HuH-7 (cell line): ENCODE data around the gene DNAH9.
A peak's percentile ranks its signal among the peaks of the same experiment; 100 is the strongest.

Source experiments
- DNase-seq: peaks from one replicate; pipeline ENCODE4 v3.0.0; 2011; ENCODE audit warnings: low spot score

The DNAH9 gene

DNA sequence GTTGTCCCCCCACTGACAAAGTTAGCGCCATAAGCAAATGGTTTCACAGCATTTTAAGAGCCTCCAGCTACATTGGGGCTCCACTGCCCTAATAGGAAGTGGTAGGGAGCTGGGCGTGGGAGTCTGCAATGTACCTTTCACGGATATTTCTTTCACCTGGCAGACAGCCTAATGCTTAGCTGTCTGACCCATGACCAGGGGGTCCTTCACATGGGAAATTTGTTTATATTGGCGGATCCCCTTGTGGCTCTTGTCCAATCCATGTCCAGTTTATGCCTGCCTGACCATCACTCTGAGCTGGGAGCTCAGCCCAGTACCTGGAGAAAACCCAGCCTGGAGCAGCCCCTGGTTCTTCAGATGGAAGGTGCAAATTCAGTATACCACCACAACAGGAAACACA is 254.0 kb downstream of the DNAH9 start:
- no peak for DNase-seq

DNA sequence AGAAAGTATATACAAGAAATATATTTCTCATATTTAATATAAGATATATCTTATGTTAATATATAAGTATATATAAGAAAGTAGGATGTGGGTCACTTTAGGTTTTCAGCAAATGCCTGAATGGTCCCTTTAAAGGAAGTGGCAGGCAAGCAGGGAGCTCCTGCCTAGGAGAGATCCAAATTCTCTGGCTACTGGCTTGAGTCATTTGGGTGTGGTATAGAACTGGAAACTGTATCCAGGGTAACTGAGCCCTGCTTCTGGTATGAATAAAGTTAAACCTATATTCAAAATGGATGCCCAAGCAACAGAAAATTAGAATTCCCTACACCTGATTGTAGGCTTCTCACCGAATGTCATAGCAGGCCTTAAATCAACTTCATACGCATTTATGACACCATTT is 254.6 kb downstream of the DNAH9 start:
- no peak for DNase-seq

DNA sequence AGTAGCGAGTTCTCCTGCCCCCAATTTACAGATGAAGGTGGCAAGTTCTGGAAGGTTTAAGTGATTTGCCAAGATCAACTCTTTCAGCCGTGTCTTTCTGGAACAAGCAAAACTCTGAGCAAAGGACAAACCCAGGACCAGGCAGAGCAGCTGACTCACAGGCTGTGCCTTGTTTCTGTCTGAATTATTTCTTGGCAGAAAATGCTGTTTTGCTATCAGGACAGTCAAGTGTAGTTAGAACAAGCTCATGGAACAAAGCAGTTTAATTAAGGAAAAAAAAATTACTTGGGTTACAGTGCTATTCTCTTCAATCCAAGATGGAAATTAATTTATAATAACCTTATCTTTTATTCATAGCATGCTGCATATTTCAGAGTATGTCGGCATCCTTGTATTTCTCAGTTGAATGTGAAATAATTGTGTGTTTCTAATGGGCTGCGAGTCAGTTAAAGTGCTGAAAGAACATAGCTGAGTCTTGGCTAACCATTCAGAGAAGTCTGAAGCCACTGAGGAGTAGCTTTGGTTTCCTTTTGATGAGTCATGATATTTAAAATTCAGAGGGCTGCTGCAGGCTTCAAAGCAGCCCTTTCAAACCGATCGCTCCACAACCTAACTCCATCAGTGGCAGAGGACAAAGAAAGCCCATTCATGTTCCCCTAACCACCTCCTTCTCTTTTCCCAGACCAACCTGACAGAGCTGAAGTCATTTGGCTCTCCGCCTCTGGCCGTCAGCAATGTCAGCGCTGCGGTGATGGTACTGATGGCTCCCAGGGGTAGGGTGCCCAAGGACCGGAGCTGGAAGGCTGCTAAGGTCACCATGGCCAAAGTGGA is 255.3 kb downstream of the DNAH9 start:
- DNase-seq: no peak

DNA sequence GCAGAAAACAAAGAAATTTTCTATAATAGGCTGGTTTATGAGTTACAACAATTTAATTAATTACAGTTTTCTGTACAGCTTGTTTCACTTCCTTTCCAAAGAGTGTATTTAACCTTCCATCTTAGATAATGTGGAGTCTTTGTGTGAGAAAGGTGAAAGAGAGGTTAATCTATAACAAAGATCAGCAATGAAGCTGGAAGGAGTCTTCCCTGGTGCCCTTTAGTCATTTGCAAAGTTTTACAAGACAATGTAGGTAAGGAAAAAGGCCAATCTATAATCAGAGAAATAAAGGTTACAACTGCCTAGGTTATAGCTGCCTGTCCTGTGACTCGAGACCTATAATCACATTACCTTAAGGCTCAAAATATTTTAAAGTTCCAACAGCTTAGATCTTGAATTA is 257.0 kb downstream of the DNAH9 start:
- no peak for DNase-seq

DNA sequence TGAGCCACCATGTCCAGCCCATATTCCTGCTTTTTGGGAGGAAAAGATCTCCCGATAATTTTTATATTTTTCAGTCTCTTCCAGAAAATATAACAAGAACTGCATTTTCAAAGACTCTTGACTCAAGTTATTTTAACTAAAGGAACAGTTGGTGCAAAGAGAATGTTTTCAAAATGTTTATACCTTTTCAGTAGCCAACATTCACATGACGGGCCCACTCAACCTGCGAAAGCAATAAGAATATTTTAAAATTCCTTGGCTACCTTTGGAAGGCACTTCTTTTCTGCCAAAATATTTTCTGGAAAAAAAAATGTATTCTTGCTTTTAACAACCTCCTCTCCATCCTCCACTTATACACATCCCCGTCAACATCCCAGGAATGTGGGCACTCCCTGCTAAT is 258.7 kb downstream of the DNAH9 start:
- DNase-seq: no peak

DNA sequence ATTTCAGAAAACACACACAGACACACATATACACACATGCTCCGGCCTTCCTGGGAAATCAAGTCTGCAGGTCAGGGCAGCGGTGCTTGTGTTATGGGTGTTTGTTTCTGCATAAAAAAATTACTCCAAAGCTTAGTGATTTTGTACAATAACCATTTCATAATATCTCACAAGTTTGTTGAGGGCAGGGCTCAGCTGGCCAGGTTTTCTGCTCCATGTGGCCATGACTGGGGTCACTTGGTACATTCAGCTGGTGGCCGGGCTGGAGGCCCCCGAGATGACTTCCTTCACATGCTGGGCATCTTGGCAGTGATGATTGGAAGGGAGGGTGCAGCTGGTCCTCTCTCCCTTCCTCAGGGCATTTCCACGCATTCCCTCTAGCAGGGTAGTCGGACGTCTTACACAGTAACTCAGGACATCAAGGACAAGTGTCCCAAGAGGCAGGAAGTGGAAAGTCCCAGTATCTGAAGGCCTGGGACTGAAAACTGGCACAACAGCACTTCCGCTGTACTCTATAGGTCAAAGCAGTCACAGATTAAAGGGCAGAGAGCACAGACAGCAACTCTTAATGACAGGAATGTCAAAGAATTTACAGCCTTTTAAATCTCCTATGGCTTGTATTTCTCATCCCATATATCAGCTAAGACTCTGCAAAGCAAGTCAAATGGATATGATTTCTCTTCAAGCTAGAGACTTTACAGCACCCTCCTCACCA is 271.6 kb downstream of the DNAH9 start:
- DNase-seq: no peak

DNA sequence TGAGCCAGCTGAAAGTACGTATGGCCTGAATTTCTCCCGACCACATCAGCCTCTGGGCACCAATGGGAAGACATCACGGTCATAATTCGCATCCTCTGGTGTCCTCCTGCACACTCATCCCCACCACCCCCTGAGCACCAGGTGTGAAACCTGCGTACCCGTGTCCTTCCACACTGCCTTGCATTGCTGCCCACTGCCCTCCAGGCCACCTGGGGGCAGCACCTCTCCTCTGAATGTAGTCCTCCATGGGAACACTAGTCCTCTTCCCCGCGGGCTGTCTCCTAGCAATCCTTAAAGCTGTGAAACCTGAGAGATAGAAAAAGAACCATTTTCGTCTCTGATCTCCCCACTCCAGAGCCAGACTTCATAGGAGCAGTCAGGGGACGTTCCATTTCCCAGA is 273.5 kb downstream of the DNAH9 start:
- no peak for DNase-seq

DNA sequence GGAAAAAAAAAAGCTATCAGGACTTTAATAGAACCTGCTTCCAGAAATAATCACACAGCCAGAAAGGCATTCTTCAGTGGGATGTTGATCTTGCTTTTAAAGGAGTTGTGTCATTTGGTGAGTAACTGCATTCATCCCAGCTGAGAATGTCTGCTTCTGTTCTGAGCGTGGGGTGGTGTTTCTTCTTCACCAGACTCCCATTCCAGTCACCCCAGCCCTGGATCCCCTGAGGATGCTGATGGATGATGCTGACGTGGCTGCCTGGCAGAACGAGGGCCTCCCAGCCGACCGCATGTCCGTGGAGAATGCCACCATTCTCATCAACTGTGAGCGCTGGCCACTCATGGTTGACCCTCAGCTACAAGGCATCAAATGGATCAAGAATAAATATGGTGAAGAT is 276.5 kb downstream of the DNAH9 start:
- no peak for DNase-seq

DNA sequence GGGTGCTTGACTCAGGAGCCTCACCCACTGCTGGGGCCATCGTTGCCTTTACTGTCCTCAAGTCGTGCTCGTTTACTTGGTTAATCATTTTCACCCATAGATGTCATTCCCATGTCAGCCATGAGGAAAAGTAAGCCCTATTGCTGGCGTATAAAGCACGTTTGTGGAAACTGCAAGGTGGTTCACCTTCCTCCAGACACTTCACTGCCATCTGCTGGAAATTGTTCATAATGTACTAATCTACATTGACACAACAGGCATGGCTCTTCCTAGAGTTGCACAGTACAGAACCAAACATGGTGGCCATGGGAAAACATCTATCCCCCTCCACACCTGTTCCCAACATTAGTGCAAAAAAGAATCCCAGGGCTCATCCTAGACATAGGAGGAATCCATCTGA is 282.4 kb downstream of the DNAH9 start:
- DNase-seq: peak; percentile 41

DNA sequence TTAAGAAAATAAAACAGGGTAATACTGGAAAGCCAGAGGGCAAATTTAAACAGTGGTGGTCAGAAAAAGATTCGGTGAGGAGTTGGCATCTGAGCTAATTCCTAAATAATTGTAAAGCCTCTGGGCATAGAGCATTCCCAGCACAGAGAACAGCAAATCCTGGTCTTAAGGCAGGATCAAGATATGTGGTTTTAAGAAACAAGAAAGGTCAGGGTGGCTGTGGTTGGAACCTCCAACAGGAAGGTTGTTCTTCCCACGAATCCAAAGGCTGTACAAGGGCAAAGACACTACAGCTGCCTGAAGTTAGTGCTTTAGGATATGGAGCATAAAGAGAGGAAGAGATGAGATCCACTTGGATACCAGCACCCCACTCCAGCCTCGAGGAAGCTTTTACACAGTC is 284.4 kb downstream of the DNAH9 start:
- no peak for DNase-seq

DNA sequence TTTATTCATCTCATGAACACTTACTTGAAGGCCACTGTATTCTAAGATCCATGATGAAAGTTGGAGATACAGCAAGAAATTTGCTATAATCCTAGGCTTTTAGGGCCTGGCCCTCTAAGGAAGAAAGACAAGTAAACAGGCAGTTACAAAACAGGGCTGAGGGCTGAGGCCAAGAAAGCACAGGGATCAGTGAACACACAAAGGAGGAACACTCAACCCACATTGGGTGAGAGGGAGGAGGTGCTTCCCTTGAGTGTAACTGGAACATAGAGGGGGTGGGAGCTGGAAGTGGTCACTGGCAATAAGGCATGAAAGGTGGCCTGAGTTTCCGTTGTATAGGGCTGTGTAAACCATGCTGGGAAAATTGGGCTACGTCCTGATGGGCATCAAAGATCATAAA is 286.8 kb downstream of the DNAH9 start:
- no peak for DNase-seq

DNA sequence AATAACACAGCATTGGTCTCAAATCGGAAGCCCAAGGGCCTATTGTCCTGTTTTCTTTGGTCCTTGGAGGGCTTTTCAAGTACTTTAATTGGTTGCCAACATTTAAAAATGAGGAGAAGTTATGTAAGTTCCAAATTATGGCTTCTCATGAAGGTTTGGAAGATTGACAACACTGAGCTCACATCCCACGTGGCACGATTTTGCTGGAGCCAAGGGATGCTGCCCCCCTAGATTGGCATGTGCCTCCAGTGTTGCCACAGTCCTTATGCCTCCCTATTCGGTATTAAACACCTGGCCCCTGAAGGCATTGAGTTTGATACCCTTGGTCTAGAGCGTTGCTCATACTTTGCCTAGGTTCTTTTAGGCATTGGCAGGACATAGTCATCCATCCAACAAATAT is 291.0 kb downstream of the DNAH9 start:
- DNase-seq: no peak

DNA sequence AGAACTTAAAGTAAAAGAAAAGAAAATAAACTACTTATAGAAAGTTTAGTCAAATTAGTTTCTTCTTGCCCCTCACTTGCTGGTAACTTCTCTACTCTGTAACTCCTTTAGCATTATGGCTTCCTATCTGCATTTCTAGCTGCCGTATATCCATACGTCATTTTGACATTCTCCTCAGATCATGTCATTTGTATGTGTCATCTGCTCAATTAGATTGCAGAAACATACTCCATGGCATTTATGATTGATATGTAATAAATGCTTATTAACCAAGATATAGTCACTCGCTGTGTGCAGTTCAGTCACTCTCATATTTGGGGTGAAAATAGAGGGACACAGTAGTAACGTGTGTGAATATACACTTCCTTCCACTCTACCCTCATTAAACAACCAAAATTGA is 295.6 kb downstream of the DNAH9 start:
- DNase-seq: no peak

DNA sequence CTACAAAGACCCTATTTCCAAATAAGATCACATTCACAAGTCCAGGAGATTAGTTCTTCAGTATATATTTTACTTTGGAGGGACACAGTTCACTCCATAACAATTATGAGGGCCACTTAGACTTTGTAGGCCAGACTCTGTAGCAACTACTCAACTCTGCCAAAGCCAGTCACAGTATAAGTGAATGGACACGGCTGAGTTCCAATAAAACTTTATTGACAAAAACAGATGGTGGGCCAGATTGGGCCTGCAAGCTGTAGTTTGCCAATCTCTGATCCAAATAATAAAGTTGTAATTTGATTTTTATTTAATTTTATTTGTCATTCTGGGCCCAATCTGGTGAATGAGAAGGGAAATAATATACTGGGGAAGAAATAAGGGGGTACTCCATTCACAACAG is 297.9 kb downstream of the DNAH9 start:
- DNase-seq: no peak

DNA sequence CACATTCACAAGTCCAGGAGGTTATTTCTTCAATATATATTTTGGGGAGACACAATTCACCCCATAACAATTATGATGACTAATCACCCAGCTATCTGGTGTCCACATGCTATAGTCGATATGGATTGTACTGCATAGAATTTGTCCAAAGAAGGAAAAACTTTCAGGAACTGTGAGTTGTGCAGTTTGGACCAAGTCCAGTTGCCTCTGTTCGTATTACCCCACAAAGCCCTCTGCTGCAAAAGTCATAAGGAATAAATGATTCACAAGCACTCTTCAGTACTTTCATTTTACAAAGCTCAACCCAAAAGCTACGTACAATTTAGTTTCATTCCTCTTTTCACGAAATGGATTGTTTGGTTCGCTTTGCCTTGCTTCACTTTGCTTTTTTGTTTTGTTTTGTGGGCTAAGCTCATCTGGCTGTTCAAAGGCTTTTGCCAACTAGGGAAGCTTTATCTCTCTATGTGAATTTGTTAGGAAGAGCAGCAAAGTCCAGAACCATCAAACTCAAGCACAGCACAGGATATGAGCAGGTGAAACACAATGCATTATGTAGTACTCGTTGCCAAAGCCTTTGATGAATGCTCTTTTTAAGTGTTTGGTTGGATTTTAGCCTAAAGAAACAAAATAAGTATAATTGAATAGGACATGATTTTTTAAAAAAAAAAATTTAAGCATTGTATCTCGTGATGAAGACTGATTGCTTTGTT is 300.4 kb downstream of the DNAH9 start:
- no peak for DNase-seq

DNA sequence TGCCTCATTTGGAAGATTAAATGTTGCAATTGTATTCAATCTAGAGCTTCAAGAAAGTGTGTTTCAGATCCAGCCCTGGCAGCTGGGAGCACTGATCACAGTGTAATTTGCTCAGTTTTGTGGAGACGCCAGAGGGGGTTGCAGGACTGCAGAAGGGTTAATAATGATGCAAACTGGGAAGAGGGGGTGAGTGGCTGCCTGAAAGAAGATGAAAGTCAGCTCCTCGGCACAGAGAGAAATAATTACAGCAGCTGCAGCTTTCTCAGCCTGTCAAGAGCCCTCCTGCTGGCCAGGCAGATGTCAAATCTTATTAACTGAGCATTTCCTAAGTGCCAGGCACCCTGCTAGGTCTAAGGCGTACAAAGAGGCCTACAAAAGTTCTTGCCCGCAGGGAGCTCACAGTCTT is 301.3 kb downstream of the DNAH9 start:
- no peak for DNase-seq

DNA sequence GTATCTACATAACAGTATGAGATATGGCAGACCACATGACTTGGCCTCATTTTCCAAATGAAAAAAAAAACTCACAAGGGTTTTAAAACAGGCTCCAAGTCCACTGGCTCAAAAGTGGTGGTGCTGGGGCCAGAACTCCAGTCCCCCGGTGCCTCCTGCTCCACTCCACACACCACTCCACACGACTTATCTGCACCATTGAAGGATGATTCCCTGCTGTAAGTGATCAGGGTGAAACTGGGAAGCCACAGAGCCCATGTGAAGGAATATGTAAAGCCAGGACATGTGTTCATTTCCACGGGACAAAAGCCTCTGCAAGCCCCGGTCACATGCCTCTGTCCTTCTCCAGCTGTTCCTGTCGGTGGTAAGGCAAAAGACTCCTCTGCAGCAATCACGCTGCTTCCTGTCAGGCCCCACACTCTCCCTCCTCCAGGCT is 301.8 kb downstream of the DNAH9 start:
- DNase-seq: no peak

DNA sequence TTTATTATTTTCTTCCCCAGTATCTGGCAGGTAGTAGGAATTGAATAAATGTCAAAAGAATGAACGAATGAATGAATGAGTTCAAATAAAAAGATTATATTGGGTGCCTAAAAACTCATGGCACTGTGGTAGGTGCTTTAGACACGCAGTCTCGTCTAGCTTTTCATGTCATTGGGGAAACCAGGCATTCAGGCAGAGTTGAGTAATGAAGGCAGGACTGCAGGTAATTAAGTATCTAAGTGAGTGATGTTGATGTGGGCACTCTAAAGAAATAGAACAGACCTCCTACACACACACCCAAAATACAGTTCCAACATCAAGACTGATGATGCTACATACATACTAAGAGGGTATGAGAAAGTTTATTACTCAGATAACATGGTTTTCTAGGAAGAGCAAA is 302.4 kb downstream of the DNAH9 start:
- DNase-seq: no peak

DNA sequence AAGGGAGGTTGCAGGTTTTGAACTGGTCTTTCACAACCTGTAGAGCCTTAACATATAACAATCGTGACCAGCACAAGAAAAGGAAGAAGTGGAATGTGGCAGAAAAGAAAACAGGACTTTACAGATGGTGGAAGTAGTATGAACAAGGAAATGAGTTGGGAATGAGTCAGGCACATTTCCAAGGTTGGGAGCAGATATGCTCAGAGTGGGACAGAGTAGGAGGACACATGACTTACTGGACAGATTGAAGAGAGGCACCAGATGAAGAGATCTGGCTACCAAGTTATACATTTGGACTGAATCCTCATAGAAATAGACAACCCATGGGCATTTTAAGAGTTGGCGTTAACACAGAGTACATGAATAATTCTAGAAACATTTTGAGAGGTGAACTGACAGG is 303.7 kb downstream of the DNAH9 start:
- DNase-seq: no peak

DNA sequence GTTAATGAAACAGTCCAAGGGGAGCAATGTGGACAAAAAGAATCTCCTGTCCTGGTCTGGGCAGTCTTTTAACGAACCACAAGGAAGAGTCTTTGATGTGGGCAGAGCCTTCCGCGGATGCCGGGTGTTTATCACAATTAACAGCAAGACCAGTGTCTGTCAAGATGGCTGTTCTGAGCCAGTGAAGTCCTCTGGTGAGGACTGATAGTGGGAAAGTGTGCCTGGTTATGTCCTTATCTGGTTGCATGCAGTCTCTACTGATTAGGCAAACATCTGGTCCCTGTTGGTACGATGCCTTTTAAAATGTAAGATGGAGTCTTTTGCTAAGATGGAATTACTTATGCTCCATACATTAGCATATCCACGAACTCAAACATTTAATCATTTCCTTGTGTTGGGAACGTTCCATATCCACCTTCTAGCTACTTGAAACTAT is 310.5 kb downstream of the DNAH9 start:
- DNase-seq: no peak

DNA sequence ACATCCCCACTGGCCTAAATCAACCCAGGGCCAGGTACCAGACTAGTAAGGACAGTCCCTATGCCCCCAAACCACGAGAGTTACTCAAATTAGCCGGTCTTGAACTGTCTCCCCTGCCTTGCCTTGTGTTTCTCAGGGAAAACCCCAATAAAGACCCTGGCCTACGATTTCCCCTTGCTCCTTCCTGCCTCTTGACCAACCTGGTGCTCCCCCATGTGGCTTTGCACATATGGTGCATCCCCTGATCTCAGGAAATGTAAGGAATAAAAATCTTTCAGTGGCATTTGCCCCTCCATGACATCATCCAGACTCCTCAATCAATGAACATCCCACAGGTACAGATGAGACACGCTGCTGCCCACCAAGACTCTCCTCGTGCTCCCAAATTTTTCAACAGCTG is 311.1 kb downstream of the DNAH9 start:
- DNase-seq: no peak

DNA sequence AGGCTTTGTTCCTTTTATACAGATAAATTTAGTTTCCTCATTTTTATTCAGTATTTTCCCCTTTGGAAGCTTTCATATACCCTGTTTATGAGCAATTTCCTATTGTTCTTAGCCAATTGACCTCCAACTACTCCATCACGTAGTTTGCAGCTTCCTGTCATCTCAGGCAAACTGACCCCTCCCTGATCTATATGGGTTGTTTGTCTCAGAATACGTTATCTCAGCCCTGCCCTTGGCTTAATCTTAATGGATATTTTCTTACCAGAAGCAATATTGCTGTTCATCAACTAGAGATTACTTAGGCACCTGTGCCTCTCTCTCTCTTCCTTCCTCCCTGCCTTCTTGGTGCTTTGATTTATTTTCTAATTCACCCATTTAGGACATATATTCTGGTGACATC is 317.8 kb downstream of the DNAH9 start:
- DNase-seq: no peak

DNA sequence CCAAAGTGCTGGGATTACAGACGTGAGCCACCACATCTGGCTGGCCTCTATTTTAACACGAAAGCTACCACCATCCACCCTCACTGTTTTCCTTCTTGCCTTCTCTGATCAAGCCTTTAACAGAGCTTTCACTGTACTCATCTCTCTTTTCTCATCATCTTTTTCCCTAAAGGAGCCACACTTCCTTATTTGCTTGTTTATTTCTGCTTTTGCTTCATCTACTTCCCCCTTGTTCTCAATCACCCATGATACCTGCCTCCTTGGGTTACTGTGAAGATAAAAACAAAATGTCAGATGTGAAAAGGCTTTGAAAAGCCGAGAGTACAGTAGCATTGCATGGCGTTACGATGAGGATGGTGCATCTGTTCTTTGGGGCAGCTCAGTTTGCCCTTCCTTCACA is 319.1 kb downstream of the DNAH9 start:
- no peak for DNase-seq
